HepG2 (cell line): ENCODE results near the gene CAMTA2. TPM values are rescaled to one million over a fixed set of nuclear protein-coding genes. Genes with fewer than 3 reads are reported as not detected.

Experiments
- EHMT2 ChIP-seq: fragments of 200-600 bp; sonication (generic); IDR thresholded peaks from 2 replicates; pipeline ENCODE4 v1.7.0; 2017; ENCODE audit warnings: antibody characterized with exemption, low read depth, low read length, borderline replicate concordance
- FOSL2 ChIP-seq: sonication (generic); formaldehyde crosslinking; IDR thresholded peaks from 2 replicates; pipeline ENCODE4 v1.4.0; 2020; ENCODE audit warnings: missing genetic modification reagents
- FOXJ3 ChIP-seq: sonication (generic); formaldehyde crosslinking; IDR thresholded peaks from 2 replicates; pipeline ENCODE4 v1.4.0; 2020; ENCODE audit warnings: missing genetic modification reagents, mild to moderate bottlenecking, borderline replicate concordance
- GFI1 ChIP-seq: sonication (generic); formaldehyde crosslinking; IDR thresholded peaks from 2 replicates; pipeline ENCODE4 v1.5.0; 2020; ENCODE audit warnings: missing genetic modification reagents, mild to moderate bottlenecking, borderline replicate concordance
- IRX3 ChIP-seq: sonication (generic); formaldehyde crosslinking; IDR thresholded peaks from 2 replicates; pipeline ENCODE4 v1.8.1; 2023; ENCODE audit warnings: mild to moderate bottlenecking, low read depth, missing genetic modification reagents, borderline replicate concordance
- ISL2 ChIP-seq: sonication (generic); formaldehyde crosslinking; IDR thresholded peaks from 2 replicates; pipeline ENCODE4 v1.5.0; 2020; ENCODE audit warnings: missing genetic modification reagents
- MBD4 ChIP-seq: IDR thresholded peaks from 2 replicates; pipeline ENCODE4 v1.6.1; 2012; ENCODE audit warnings: low read length, inconsistent platforms, borderline replicate concordance
- NAIF1 ChIP-seq: sonication (generic); formaldehyde crosslinking; IDR thresholded peaks from 2 replicates; pipeline ENCODE4 v1.5.0; 2020; ENCODE audit warnings: mild to moderate bottlenecking, missing genetic modification reagents, borderline replicate concordance
- PAWR ChIP-seq: sonication (generic); formaldehyde crosslinking; IDR thresholded peaks from 2 replicates; pipeline ENCODE4 v1.4.0; 2020; ENCODE audit warnings: missing genetic modification reagents, mild to moderate bottlenecking, borderline replicate concordance
- REST ChIP-seq, 2 experiments: IDR thresholded peaks; 2 replicates each; pipeline ENCODE4 v1.6.1; 2011 to 2012; ENCODE audit warnings: low read length in 2 of 2, borderline replicate concordance in 1 of 2, low read depth in 1 of 2, mild to moderate bottlenecking in 1 of 2, moderate library complexity in 1 of 2
- RFXANK ChIP-seq: IDR thresholded peaks from 2 replicates; pipeline ENCODE4 v1.6.1; 2016
- SNAI1 ChIP-seq: sonication (generic); formaldehyde crosslinking; IDR thresholded peaks from 2 replicates; pipeline ENCODE4 v1.5.0; 2020; ENCODE audit warnings: mild to moderate bottlenecking, missing genetic modification reagents, borderline replicate concordance
- ZNF12 ChIP-seq: sonication (generic); formaldehyde crosslinking; IDR thresholded peaks from 2 replicates; pipeline ENCODE4 v1.5.0; 2020; ENCODE audit warnings: missing genetic modification reagents
- ZNF20 ChIP-seq: sonication (generic); formaldehyde crosslinking; IDR thresholded peaks from 2 replicates; pipeline ENCODE4 v1.4.0; 2020; ENCODE audit warnings: mild to moderate bottlenecking, moderate library complexity, missing genetic modification reagents
- ZNF646 ChIP-seq: sonication (generic); formaldehyde crosslinking; IDR thresholded peaks from 2 replicates; pipeline ENCODE4 v1.9.0; 2021; ENCODE audit warnings: mild to moderate bottlenecking, missing genetic modification reagents
- ZNF772 ChIP-seq: sonication (generic); formaldehyde crosslinking; IDR thresholded peaks from 2 replicates; pipeline ENCODE4 v1.5.0; 2020; ENCODE audit warnings: mild to moderate bottlenecking, missing genetic modification reagents
- ZNF781 ChIP-seq: sonication (generic); formaldehyde crosslinking; IDR thresholded peaks from 2 replicates; pipeline ENCODE4 v1.5.1; 2020; ENCODE audit warnings: borderline replicate concordance, mild to moderate bottlenecking, missing genetic modification reagents; ENCODE audit errors: not compliant biosample characterization
- ZNF878 ChIP-seq: sonication (generic); formaldehyde crosslinking; IDR thresholded peaks from 2 replicates; pipeline ENCODE4 v1.8.1; 2023; ENCODE audit warnings: mild to moderate bottlenecking, missing genetic modification reagents, moderate library complexity
- ZSCAN30 ChIP-seq: sonication (generic); formaldehyde crosslinking; IDR thresholded peaks from 2 replicates; pipeline ENCODE4 v1.5.0; 2020; ENCODE audit warnings: mild to moderate bottlenecking, missing genetic modification reagents
- polyA plus RNA-seq, 8 experiments: library from polyadenylated mRNA; depleted of rRNA in 3 of 8; stranded (reverse) in 7 of 8; unstranded in 1 of 8; fragments of >200 nt; fragmentation: Illumina TruSeq in 4 of 8; extraction: Trizol in 4 of 8; gene quantifications; 2 replicates each; pipeline versions ENCODE4 v1.2.1 to v1.2.3, GENCODE V29; 2011 to 2016; ENCODE audit warnings: low read depth in 4 of 8, missing spikeins in 1 of 8, mixed read lengths in 1 of 8; ENCODE audit not compliant: insufficient read depth in 1 of 8
- total RNA-seq, 5 experiments: library from RNA; depleted of rRNA; stranded (reverse); fragments of >200 nt; fragmentation: Illumina TruSeq; extraction: Trizol; gene quantifications; 2 replicates each; pipeline ENCODE4 v1.2.3, GENCODE V29; 2016; ENCODE audit warnings: low read depth in 1 of 5

The CAMTA2 gene
- total and polyA plus RNA-seq, 2 of the 13 experiments (the other 11 are each of a cell fraction or from before 2014, with no cell fraction given), result 4.1 to 7.1 TPM

- TF ChIP-seq REST (IDR thresholded peaks at IDR 0.05; ENCODE audit: borderline replicate concordance in 1 of 2, low read depth in 1 of 2, low read length in 2 of 2) (no peak; a peak in 1 of 4 replicates), PAWR (CRISPR knock-in tag) (no peak), ZSCAN30 (no peak), ZNF772 (no peak; the same call in 1 of the 2 replicates), ZNF781 (CRISPR knock-in tag) (no peak), FOXJ3 (CRISPR knock-in tag) (no peak), RFXANK (0 out of 2 replicates have a peak, but pooled peaks have one; percentile 27), ZNF12 (no peak), EHMT2 (no peak), FOSL2 (CRISPR knock-in tag) (peak; percentile 50), ZNF646 (CRISPR knock-in tag) (no peak), NAIF1 (CRISPR knock-in tag) (no peak), ZNF20 (no peak), GFI1 (CRISPR knock-in tag) (no peak), ISL2 (CRISPR knock-in tag) (peak; percentile 42; the same call in 1 of the 2 replicates), MBD4 (no peak), IRX3 (CRISPR knock-in tag) (no peak), ZNF878 (CRISPR knock-in tag) (peak; percentile 67; the same call in 1 of the 2 replicates), SNAI1 (CRISPR knock-in tag) (no peak)
Measured at GRCh38 chr17:4967539-4968485, 19.7 kb downstream of the CAMTA2 start, which contains the start of gene SPAG7 (continued).
